Measurements from ENCODE around the gene MPRIP. TPM values are rescaled to one million over a fixed set of nuclear protein-coding genes. Genes with fewer than 3 reads are reported as not detected.

The MPRIP gene
- total RNA-seq, 2 donors from 2014 or later: 84.3 to 258 TPM

- no peak overlapping the region for H3K4me3 ChIP-seq
- TF ChIP-seq POLR2A (IDR thresholded peaks at IDR 0.05) (no peak), POLR2AphosphoS5 (IDR thresholded peaks at IDR 0.05) (no peak), CTCF (IDR thresholded peaks at IDR 0.05) (no peak)
- 93% methylated on average over 6 of the region's 6 CpGs for whole genome bisulfite sequencing
- intact Hi-C loops (cut with DNase I): no loop called here
- H3K27me3 ChIP-seq (replicated peaks; ENCODE audit: insufficient read depth): no peaks in the 10 kb centered on the region
- no peak for DNase-seq (ENCODE audit: low spot score)
- H3K4me1 ChIP-seq (replicated peaks): no peaks in the 10 kb centered on the region
- H3K27ac ChIP-seq: no peak overlapping the region
- no peaks in the 10 kb centered on the region for H3K9me3 ChIP-seq
- no peaks in the 10 kb centered on the region for H3K36me3 ChIP-seq
These were observed 42.7 kb downstream of the MPRIP start for GRCh38 chr17:17084941-17085340.

GRCh38 chr17:17086585-17086984 is 44.3 kb downstream of the MPRIP start:
- intact Hi-C loops (cut with DNase I): no loop called here
- TF ChIP-seq POLR2A (IDR thresholded peaks at IDR 0.05) (no peak), CTCF (IDR thresholded peaks at IDR 0.05) (no peak), POLR2AphosphoS5 (IDR thresholded peaks at IDR 0.05) (no peak)
- Histone ChIP-seq H3K27ac (no peak overlapping the region), H3K9me3 (no peaks in the 10 kb centered on the region), H3K36me3 (no peaks in the 10 kb centered on the region), H3K4me3 (no peak overlapping the region), H3K27me3 (replicated peaks; ENCODE audit: insufficient read depth) (no peaks in the 10 kb centered on the region), H3K4me1 (replicated peaks) (no peaks in the 10 kb centered on the region)
- WGBS: 95% methylated on average over 6 of the region's 6 CpGs
- no peak for DNase-seq (ENCODE audit: low spot score)

GRCh38 chr17:17087424-17088015 is 45.3 kb downstream of the MPRIP start:
- no peak for DNase-seq (ENCODE audit: low spot score)
- H3K4me1 ChIP-seq (replicated peaks): no peaks in the 10 kb centered on the region
- TF ChIP-seq POLR2AphosphoS5 (IDR thresholded peaks at IDR 0.05): no peak
- TF ChIP-seq POLR2A (IDR thresholded peaks at IDR 0.05): no peak

GRCh38 chr17:17088086-17088485 is 45.8 kb downstream of the MPRIP start:
- no peaks in the 10 kb centered on the region for H3K9me3 ChIP-seq
- H3K27me3 ChIP-seq (replicated peaks; ENCODE audit: insufficient read depth): no peaks in the 10 kb centered on the region
- no peaks in the 10 kb centered on the region for H3K4me1 ChIP-seq (replicated peaks)
- WGBS: 82% methylated on average over 10 of the region's 10 CpGs
- DNase-seq (ENCODE audit: low spot score): no peak
- intact Hi-C loops (cut with DNase I): no loop called here
- H3K4me3 ChIP-seq: no peak overlapping the region
- no peak overlapping the region for H3K27ac ChIP-seq
- no peaks in the 10 kb centered on the region for H3K36me3 ChIP-seq
- TF ChIP-seq CTCF (IDR thresholded peaks at IDR 0.05) (no peak), POLR2A (IDR thresholded peaks at IDR 0.05) (no peak), POLR2AphosphoS5 (IDR thresholded peaks at IDR 0.05) (no peak)

More at GRCh38 chr17:17087424-17088015, 45.3 kb downstream of the MPRIP start:
- Histone ChIP-seq H3K27me3 (replicated peaks; ENCODE audit: insufficient read depth) (no peaks in the 10 kb centered on the region), H3K27ac (no peak overlapping the region), H3K36me3 (no peaks in the 10 kb centered on the region), H3K9me3 (no peaks in the 10 kb centered on the region), H3K4me3 (no peak overlapping the region)
- intact Hi-C loops (cut with DNase I): no loop called here
- 82% methylated on average over 13 of the region's 13 CpGs for WGBS

GRCh38 chr17:17088541-17089525 is 46.6 kb downstream of the MPRIP start:
- Histone ChIP-seq H3K4me3 (no peak overlapping the region), H3K27me3 (replicated peaks; ENCODE audit: insufficient read depth) (no peaks in the 10 kb centered on the region), H3K9me3 (no peaks in the 10 kb centered on the region), H3K4me1 (replicated peaks) (no peaks in the 10 kb centered on the region), H3K36me3 (no peaks in the 10 kb centered on the region), H3K27ac (no peak overlapping the region)
- TF ChIP-seq POLR2A (IDR thresholded peaks at IDR 0.05): no peak
- intact Hi-C loops (cut with DNase I): no loop called here
- 61% methylated on average over 8 of the region's 8 CpGs for WGBS
- DNase-seq (ENCODE audit: low spot score): no peak
